Fibroblast of skin of scalp (primary cell): ENCODE results near the gene CDC20.
"Not testable (repeated sequence)": the region's sequence is repeated elsewhere in the genome, so short reads cannot be mapped to it uniquely, and the experiment has no call there.

Source experiments
- DNase-seq: peaks from one replicate; pipeline ENCODE4 v3.0.0-alpha.2; 2013

CDC20 gene

GRCh38 chr1:43383449-43383848 lies 24.7 kb downstream of the CDC20 start:
- no peak for DNase-seq

GRCh38 chr1:43386676-43387075 lies 27.9 kb downstream of the CDC20 start:
- no peak for DNase-seq

DNA sequence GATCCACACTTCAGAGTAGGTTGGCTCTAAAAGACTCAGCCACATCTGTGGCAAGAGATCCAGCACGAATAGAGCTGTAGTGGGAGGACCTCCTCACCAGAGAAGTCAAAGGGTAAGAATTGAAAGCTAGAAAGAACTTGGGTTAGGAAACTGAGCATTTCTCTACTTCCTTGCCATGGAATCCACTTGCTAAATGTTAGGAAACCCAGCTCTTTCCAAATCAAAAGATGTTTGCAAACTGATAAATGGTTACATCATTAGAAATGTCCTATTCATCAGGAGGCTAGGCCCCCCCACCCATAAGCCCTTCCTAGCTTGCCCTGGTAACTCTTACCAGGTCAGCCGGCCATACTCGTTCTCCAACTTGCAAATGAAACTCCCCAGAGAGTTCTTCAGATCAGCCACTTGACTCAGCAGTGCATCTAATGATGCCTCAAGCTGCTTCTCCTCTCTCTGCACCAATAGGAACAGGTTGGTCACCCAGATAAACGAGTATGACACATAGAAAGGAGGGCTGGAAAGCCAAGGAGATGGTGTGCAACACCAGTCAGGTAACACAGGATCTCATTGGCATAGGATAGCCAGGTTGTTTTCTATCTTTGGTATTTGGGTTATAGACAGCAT lies 29.3 kb downstream of the CDC20 start:
- DNase-seq = no peak

GRCh38 chr1:43388613-43389012 lies 29.8 kb downstream of the CDC20 start:
- no peak for DNase-seq

DNA sequence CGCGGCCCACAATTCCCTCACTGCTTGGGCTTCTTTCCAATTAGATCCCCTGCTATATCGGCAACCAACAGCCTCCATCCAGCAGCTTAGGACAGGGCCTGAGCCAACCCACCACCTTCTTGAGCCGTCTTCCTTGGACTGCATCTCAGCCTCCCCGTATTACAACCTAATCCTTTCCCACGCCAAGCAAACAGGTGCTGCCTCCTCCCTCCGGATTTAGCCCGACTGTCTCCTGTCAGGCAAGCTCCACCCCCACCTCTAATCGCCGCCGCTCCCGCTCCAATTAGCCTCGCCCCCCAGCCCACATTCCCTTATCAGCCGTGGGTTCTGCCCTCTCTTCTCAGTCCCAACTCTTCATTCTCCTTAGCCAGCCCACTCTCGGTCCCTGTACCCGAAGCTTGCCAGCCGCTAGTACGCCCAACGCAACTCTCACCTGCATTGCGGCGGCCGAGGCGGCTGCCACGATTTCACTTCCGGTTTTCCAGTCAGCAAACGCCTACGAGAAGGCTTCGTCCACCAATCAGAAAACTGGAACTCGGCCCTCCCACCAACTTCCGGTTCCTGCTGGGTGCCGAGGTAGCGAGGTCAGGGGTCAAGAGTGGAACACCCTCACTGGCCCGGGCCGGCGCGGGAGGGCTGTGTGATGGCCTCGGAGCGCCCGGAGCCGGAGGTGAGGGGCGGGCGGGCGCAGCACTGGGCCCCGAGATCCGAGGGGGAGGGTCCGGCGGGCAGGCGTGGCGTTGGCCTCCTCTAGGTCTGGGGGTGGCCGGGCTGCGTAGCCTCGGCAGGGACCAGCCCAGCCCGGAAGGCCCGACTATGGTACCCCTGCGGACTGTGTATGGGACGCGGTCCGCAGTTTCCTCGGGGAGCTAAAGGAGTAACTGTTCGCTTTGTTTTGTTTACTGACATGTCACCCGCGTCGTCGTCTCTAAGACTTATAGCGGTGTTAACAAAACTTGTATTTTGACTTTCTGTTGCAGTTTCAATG lies 30.8 kb downstream of the CDC20 start, which contains the start of the genes MED8 and SZT2:
Gene MED8 (minus strand): TSS at position 475 of the 988 bp plus-strand sequence. CDS start 36 bp downstream, at position 439.
Gene SZT2 (plus strand): TSS at position 574 of the 988 bp plus-strand sequence. CDS start 70 bp downstream, at position 644.
- DNase-seq = peak; percentile 94

GRCh38 chr1:43392702-43393101 lies 33.9 kb downstream of the CDC20 start:
- no peak for DNase-seq

- DNase-seq = no peak
These were observed 36.7 kb downstream of the CDC20 start for GRCh38 chr1:43395523-43395922.

GRCh38 chr1:43396059-43396458 lies 37.3 kb downstream of the CDC20 start:
- DNase-seq = no peak

GRCh38 chr1:43398227-43398626 lies 39.4 kb downstream of the CDC20 start:
- no peak for DNase-seq

- DNase-seq = not testable (repeated sequence)
These were observed 41.7 kb downstream of the CDC20 start for GRCh38 chr1:43400441-43400840.

- no peak for DNase-seq
These were observed 43.5 kb downstream of the CDC20 start for GRCh38 chr1:43402089-43402865.

DNA sequence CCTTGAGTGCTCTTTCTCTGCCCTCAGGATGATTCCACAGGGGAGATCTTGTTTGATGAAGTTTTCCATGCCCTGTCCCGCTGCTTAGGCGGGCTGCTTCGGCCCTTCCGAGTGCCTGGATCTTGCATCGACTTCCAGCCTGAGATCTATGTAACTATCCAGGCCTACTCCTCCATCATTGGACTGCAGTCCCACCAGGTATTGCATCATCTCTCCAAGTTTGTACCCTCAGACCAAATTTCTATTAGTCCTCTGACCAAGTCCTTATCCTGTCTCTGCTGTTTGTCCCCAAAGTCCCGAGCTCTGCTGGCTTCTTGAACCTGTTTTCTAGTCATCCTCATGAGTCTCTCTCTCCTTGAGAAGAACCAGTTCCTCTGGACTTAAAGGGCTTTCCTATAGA lies 45.6 kb downstream of the CDC20 start:
- DNase-seq = no peak

- DNase-seq = no peak
These were observed 46.6 kb downstream of the CDC20 start for GRCh38 chr1:43405219-43405875.

GRCh38 chr1:43405876-43406234 lies 47.1 kb downstream of the CDC20 start:
- DNase-seq = no peak

DNA sequence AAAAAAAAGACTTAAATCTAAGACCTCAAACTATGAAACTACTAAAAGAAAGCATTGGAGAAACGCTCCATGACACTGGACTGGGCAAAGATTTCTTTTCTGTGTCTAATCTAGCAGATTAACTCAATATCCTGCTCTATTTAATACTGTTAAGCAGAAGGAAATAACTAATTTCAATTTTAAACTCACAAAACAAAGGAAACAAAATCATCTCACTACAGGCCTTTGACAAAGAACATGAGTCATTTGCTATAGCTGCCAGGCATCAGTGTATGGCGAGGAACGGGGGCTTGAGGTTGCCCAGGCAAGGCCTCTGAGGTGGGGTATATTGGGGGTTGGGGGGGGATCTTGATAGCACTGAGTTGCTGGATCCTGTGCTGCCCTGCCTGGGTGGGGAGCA lies 51.8 kb downstream of the CDC20 start:
- no peak for DNase-seq
